HEK293 (cell line): ENCODE data around the gene FMN1.

Source experiments
- GLI2 ChIP-seq: fragments of 450-650 bp; formaldehyde crosslinking; IDR thresholded peaks from 2 replicates; pipeline ENCODE4; 2017; ENCODE audit warnings: missing biosample characterization, missing genetic modification characterization, low read depth, borderline replicate concordance
- HOXA7 ChIP-seq: sonication (generic); formaldehyde crosslinking; IDR thresholded peaks from 2 replicates; pipeline ENCODE4 v1.8.1; 2022; ENCODE audit warnings: missing genetic modification reagents, borderline replicate concordance
- KLF1 ChIP-seq: fragments of 450-650 bp; formaldehyde crosslinking; IDR thresholded peaks from 2 replicates; pipeline ENCODE4 v1.5.1; 2016; ENCODE audit warnings: missing biosample characterization, missing genetic modification characterization
- ZBTB11 ChIP-seq: fragments of 450-650 bp; formaldehyde crosslinking; conservative IDR thresholded peaks from 2 replicates; pipeline ENCODE4 v1.5.1; 2016; ENCODE audit warnings: low read depth, missing biosample characterization, missing genetic modification characterization
- ZNF10 ChIP-seq: fragments of 450-650 bp; formaldehyde crosslinking; IDR thresholded peaks from 2 replicates; pipeline ENCODE4 v1.5.1; 2017; ENCODE audit warnings: missing biosample characterization, missing genetic modification characterization
- ZNF133 ChIP-seq: fragments of 450-650 bp; formaldehyde crosslinking; IDR thresholded peaks from 2 replicates; pipeline ENCODE4 v1.5.1; 2016; ENCODE audit warnings: missing biosample characterization, missing genetic modification characterization
- ZNF146 ChIP-seq: fragments of 450-650 bp; formaldehyde crosslinking; IDR thresholded peaks from 2 replicates; pipeline ENCODE4 v1.5.1; 2016; ENCODE audit warnings: missing biosample characterization, missing genetic modification characterization
- ZNF24 ChIP-seq: fragments of 450-650 bp; formaldehyde crosslinking; IDR thresholded peaks from 2 replicates; pipeline ENCODE4 v1.5.1; 2016; ENCODE audit warnings: missing biosample characterization, missing genetic modification characterization
- ZNF501 ChIP-seq: fragments of 450-650 bp; formaldehyde crosslinking; IDR thresholded peaks from 2 replicates; pipeline ENCODE4 v1.5.1; 2016; ENCODE audit warnings: missing biosample characterization, missing genetic modification characterization
- ZNF555 ChIP-seq: fragments of 450-650 bp; formaldehyde crosslinking; conservative IDR thresholded peaks from 2 replicates; pipeline ENCODE4 v1.5.1; 2017; ENCODE audit warnings: missing biosample characterization, mild to moderate bottlenecking, missing genetic modification characterization, inconsistent platforms
- ZXDB ChIP-seq: fragments of 450-650 bp; formaldehyde crosslinking; IDR thresholded peaks from 2 replicates; pipeline ENCODE4 v1.5.1; 2016; ENCODE audit warnings: missing biosample characterization, missing genetic modification characterization
- TF ChIP-seq, protein P1 (sequence below): fragments of 450-650 bp; formaldehyde crosslinking; IDR thresholded peaks from 2 replicates; pipeline ENCODE4 v1.5.1; 2016; ENCODE audit warnings: missing biosample characterization, missing genetic modification characterization
- TF ChIP-seq, protein P2 (sequence below): fragments of 450-650 bp; formaldehyde crosslinking; optimal IDR thresholded peaks from 2 replicates; pipeline ENCODE3; 2016; ENCODE audit warnings: missing biosample characterization, mild to moderate bottlenecking, missing genetic modification characterization

GRCh38 chr15:32878869-32879805 lies 315.4 kb downstream of the FMN1 start:
- TF ChIP-seq, protein P1, sequence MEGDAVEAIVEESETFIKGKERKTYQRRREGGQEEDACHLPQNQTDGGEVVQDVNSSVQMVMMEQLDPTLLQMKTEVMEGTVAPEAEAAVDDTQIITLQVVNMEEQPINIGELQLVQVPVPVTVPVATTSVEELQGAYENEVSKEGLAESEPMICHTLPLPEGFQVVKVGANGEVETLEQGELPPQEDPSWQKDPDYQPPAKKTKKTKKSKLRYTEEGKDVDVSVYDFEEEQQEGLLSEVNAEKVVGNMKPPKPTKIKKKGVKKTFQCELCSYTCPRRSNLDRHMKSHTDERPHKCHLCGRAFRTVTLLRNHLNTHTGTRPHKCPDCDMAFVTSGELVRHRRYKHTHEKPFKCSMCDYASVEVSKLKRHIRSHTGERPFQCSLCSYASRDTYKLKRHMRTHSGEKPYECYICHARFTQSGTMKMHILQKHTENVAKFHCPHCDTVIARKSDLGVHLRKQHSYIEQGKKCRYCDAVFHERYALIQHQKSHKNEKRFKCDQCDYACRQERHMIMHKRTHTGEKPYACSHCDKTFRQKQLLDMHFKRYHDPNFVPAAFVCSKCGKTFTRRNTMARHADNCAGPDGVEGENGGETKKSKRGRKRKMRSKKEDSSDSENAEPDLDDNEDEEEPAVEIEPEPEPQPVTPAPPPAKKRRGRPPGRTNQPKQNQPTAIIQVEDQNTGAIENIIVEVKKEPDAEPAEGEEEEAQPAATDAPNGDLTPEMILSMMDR = no peak
- TF ChIP-seq GLI2 (tag by site-specific recombination) (no peak), HOXA7 (CRISPR knock-in tag) (no peak), ZNF133 (tag by site-specific recombination) (no peak), ZNF10 (tag by site-specific recombination) (no peak), ZNF555 (tag by site-specific recombination) (no peak), ZNF146 (tag by site-specific recombination) (no peak), KLF1 (no peak), ZNF24 (tag by site-specific recombination) (no peak), ZBTB11 (tag by site-specific recombination) (no peak), ZXDB (tag by site-specific recombination) (no peak), ZNF501 (no peak)
- TF ChIP-seq, protein P2, sequence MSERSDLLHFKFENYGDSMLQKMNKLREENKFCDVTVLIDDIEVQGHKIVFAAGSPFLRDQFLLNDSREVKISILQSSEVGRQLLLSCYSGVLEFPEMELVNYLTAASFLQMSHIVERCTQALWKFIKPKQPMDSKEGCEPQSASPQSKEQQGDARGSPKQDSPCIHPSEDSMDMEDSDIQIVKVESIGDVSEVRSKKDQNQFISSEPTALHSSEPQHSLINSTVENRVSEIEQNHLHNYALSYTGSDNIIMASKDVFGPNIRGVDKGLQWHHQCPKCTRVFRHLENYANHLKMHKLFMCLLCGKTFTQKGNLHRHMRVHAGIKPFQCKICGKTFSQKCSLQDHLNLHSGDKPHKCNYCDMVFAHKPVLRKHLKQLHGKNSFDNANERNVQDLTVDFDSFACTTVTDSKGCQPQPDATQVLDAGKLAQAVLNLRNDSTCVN (tag by site-specific recombination) = no peak
